NCI-H446 (cell line): ENCODE results near the gene NTN4.
A peak's percentile ranks its signal among the peaks of the same experiment; 100 is the strongest.
"Not testable (repeated sequence)": the region's sequence is repeated elsewhere in the genome, so short reads cannot be mapped to it uniquely, and the experiment has no call there.

Experiments used
- DNase-seq, 2 experiments: peaks; one replicate each; lab custom pipeline; 2025; lab: John Stamatoyannopoulos, UW

NTN4 gene

DNA sequence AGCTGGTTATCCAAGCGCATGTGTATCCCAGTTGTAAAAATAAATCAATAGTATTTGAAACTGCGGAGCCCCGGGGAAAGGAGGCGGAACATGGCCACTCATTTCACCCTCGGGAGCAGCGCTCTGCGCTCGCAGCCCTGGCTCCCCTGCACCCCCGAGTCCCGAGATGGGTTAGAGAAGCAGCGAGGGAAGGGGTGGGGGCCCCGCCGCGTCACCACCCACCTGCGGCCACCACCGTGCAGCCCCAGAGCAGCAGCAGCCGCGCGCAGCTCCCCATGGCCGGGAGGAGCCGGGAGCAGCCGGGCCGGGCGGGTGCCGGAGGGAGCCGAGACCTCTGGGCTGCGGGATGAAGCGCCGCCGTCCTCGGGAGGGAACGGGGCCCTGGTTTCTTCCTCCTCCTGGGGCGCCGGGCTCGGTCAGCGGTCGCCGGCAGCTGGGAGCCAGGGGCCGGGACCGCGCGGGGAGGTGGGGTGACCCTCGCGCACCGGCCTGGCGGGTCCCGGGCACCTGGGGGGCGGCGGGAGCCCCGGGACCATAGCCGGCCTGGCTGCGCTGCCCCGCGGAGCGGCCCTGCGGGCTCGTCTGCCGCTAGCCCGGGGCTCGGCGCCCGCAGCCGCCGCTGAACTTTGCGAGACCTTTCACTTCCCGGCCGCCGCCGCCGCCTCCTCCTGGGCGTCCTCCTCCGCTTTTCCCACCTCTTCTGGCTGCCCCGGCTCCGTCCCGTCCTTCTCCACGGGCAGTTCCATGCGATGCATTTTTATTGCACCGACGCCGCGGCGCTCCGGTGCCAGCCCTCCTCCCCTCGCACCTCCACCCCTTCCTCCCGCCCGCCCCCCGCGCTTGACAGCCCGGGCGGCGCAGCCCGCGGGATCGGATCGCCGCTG lies at the start of gene NTN4:
Gene NTN4, minus strand, starts transcription at position 732 of the 884 bp plus-strand sequence. Its CDS starts 455 bp downstream, at position 277.
- peak in 1 of 2 experiments; percentile 23 for DNase-seq

DNA sequence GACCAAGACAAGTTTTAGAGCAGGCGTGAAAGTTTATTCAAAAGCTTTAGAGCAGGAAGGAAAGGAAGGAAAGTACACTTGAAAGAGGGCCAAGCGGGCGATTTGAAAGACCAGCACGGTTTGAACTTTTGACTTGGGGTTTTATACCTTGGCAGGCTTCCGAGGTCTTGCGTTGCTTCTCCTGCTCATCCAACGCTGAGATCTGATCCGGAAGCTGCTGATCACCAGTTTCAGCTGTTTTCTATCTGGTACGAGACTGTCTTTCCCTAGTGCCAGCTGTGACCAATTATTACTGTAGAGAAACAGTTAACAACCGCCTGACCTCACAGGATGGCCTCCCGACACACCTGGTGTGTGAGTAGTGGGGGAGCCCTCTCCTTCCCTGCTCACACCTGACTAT lies 47.6 kb upstream of the NTN4 start:
- DNase-seq: peak in 1 of 2 experiments; percentile 21

DNA sequence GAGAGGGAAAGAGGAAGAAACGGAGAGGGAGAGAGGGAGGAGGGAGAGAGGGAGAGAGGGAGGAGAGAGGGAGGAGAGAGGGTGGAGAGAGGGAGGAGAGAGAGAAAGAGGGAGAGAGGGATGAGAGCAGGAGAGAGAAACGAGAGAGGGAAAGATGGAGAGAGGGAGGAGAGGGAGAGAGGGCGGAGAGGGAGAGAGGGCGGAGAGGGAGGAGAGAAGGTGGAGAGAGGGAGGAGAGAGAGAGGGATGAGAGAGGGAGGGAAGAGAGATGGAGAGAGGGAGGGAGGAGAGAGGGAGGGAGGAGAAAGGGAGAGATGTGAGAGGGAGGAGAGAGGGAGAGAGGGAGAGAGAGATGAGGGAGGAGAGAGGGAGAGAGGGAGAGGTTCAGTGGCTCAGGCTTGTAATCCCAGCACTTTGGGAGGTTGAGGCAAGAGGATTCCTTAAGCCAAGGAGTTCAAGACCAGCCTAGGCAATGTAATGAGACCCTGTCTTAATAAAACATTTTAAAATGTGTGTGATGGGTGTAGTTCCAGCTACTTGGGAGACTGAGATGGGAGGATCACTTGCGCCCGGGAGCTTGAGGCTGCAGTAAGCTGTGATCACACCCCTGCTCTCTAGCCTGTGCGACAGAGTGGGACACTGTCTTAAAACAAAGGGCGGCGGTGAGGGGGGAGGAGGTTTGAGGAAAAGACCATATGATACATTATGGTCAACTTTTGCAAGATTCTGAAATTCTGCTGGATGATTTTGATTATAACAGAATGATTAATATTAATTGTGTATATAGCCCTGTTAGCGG lies 46.9 kb upstream of the NTN4 start:
- DNase-seq: no peak

DNA sequence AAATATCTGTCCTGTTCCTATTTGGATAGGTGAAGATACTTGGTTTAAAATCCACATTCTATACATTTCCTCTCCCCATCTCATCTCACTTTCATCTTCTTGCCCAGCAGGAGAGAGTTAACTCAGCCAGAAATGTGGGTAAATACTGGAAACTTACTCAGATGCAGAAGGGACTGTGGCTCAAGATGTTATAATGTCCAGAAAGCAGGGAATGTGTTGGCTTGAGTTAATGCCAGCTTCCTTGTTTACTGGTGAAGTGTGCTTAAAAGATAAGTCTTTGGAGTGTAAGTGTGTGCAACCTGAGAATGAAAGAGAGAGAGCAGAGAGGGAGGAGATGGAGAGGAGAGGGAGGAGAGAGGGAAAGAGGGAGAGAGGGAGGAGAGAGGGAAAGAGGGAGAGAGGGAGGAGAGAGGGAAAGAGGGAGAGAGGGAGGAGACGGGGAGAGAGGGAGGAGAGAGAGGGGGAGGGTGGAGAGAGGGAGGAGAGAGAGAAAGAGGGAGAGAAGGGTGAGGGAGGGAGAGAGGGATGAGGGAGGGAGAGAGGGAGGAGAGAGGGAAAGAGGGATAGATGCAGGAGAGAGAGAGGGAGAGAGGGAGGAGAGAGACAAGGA lies 46.2 kb upstream of the NTN4 start:
- peak in 1 of 2 experiments; percentile 57 for DNase-seq

DNA sequence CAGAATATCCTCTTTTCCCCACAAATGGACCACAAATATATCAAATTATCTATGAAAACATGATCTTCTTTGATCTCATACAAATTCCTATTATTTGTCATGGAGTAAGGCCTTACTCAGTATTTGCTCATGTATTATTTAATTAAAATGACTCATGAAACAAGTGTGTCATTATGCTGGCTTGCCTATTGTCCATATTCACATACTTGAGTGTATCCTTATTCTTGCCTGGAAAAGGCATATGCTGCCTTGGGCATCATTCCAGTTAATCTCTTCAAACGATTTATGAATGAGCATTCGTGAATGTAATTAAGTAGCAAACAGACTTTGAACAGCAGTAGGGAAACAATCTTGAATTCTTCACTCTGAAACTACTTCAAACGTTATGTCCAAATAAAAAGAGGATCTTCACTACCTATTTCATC lies 45.6 kb upstream of the NTN4 start:
- DNase-seq: peak; percentile 29 to 76

DNA sequence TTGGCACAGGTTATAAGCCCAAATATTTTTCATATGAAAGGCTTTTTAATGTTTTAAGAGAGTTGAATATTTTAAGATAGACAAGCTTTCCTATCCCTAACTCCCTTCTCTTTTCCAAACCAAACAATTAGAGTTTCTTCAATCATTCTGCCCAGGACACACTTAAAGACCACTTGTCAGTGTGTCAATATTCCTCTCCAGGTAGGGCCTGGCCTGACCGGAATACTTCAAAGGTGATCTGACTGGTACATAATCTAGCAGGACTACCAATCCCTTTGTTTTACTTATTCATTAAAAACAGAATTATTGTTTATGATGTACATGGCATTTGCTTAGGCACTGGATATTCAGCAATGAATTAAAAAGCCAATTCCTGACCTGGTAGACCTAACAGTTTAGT lies 44.0 kb upstream of the NTN4 start:
- DNase-seq: no peak

DNA sequence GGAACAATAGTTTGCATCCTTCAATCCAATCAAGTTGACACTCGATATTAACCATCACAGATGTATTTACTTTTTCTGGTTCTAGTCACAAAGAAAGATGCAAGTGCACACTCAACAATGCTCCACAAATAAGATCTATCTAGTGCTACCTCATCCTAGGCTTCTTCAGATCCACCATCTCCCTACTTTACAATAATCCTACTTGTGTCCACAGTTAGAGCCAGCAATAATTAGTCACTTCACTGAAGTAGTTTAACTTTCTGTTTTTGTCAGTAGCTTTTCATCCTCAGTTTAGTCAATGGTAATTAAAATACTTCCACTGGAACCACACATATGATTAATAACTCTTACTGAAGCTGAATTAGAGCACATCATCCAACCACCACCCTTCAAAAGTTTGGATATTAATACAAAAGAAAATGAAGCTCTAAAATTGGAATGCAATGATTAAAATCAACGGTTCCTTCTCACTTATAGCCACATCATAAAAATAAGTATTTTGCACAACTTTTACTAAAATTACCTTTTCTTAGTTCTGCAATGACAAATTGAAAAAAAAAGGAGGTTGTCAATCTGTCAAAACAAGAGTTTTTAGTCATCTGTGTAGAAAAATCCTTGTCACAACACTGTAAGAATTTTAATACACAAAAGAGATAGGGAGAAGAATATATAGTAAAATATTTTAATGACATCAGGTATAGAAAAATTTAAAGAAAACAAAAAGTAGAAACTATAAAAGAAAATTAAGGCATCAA lies 39.9 kb upstream of the NTN4 start:
- no peak for DNase-seq

DNA sequence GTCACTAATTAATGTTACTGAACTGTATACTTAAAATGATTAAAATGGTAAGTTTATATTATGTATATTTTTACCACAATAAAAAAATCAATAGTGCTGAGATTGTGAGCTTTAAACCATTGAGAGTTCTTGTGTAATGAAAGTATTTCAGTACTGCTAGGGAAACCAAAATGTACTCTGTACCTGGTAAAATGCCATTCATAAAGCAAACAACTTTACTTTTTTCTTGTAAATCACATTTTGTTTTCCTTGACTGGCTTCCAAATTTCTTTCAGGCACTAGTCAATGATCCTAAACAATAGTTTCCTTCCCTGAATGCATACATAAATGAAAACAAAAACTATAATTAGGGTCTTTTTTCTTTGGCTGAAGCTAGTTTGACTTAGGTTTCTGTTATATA lies 38.8 kb upstream of the NTN4 start:
- DNase-seq: no peak

DNA sequence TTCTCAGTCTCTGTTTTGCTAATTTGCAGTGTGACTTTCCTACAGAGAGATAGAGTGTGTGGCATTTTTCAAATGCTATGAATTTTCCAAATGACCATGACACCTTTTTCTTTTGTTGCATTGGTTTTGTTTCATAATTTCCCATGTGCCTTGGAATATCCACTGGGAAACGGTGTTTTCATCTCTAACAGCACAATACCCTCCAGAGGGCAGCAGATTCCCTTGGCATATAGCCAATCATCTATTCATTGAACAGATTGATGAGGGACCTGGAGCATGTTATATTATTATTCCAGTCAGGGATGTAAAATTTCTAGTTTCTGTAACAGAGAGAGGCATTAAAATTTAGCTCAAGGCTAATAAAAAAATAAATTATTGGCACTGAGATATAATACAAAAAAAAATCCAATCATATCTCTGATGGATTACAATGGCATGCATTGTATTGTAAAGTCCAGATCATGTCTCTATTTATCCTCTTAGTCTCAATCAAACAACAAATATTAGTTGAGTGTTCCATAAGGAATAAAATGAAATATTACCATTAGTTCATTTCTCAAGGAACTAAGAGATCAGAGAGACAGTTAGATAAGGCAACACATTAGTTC lies 29.6 kb upstream of the NTN4 start:
- DNase-seq: peak; percentile 57 to 83

DNA sequence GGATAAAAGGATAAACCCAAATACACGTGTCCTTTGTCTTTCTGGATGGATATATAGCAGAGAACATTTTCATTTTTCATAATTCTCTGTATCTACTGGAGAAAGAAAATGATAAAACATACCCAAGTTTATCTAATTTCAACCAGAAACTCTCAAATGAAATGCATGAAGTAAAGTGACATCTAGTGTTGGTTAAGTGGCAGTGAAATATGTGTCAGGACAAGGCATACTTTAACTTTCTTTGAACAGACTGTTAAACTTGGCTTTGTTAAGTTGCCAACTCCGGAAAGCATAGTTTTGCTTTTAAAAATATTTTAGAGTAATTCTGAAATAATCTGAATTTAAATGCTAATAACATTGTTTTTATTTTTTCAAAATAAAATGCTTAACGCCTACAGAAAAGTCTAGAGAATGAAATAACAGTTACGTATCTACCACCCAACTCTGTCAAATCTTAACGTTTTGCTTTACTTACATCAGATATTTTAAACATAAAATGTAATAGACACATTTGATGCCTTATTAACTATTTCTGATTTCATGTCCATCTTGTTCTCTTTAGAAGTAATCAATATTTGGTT lies 25.2 kb upstream of the NTN4 start:
- peak in 1 of 2 experiments; percentile 20 for DNase-seq

DNA sequence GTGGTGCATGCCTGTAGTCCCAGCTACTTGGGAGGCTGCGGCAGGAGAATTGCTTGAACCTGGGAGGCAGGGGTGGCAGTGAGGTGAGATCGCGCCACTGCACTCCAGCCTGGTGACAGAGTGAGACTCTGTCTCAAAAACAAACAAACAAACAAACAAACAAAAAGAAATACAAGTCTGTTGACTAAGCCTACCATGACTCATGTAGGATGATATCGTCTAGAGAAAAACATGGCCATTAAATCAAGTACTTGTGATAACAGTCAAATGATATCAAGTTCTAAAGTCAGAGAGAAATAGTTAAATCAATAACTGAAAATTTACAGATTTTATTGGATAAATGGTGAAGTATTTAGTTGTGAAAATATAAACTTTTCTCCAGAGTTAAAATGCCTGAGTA lies 21.6 kb upstream of the NTN4 start:
- DNase-seq: not testable (repeated sequence)

DNA sequence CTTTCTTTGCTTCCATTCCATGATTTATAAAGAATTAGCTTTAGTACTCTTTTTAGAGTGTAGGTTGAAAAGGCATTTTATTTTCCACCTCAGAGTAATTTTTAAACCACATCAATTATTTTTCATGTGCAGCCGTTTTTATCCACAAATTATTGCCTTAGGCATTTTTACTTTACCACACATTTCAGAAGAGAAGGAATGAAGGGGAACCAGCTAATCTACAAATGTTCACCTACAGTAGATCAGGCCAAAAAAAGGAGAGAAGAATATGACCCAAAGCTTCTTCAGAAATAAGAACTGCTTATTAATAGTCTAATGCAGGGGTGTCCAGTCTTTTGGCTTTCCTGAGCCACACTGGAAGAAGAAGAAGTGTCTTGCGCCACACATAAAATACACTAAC lies 19.8 kb upstream of the NTN4 start:
- DNase-seq: no peak

DNA sequence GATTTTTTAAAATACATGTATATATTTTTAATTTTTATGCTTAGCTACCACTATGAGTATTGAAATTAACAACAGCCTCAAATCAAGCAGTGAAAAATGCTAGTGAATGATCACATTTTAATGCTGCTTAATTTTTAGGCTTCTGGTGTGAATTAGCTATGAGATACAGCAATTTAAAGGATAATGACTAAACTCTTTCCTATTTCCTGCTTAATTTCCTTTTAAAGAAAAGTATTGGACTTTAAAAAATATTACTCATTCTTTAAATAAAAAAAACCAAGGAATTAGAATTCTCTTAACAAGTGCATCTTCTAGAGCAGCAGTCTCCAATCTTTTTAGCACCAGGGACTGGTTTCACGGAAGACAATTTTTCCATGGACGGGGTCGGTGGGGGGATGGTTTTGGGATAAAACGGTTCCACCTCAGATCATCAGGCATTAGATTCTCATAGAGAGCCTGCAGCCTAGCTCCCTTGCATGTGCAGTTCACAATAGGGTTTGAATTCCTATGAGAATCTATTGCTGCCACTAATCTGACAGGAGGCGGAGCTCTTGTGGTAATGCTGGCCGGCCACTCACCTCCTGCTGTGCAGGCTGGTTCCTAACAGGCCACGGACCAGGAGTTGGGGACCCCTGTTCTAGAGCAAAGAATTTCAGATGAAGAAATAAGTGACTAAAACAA lies 18.6 kb upstream of the NTN4 start:
- no peak for DNase-seq

DNA sequence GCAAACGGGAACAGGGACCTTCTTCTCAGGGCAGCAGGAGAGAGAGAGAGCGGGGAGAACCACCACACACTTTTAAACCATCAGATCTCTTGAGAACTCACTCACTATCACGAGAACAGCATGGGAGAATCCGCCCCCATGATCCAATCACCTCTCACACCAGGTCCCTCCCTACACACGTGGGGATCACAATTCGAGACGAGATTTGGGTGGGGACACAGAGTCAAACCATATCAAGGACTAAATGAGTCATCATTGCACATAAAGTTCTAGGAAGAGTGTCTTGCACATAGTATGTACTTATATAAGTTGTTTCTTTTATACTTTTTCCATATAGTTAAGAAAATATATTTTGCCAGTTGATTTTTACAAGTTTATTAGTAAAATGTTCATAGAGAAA lies 17.6 kb upstream of the NTN4 start:
- no peak for DNase-seq

DNA sequence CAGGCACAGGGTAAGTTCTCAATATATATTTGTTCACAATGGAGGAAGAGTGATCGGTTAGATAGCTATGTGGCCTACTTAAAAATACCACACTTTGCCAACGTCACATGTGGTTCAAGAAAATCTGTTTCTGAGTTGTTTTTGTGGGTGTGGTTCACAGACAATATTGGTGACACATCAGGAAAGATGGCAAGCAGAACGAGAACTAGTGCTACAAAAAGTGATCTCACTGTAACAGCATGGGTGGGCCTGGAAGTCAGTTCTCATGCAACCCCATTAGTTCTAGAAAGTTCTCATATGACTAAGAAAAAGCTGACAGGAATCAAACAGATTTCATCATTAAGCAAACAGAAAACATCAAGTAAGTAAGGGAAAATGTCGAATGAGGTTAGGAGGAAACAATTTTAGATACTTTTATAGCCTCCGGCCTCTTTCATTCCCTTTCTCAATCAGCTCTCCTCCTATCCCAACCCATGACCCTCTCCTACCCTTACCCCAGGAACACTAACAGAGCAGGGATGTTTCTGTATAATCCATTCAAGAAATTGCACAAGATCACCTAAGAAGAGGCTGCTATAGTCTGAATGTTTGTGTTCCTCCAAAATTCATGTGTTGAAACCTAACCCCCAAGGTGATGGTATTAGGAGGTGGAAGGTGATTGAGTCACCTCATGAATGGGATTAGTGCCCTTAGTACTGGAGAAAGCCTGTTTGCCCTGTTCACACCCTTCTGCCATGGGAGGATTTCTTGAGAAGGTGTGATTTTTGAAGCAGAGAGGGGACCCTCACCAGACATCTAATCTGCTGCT lies 15.5 kb upstream of the NTN4 start:
- no peak for DNase-seq

DNA sequence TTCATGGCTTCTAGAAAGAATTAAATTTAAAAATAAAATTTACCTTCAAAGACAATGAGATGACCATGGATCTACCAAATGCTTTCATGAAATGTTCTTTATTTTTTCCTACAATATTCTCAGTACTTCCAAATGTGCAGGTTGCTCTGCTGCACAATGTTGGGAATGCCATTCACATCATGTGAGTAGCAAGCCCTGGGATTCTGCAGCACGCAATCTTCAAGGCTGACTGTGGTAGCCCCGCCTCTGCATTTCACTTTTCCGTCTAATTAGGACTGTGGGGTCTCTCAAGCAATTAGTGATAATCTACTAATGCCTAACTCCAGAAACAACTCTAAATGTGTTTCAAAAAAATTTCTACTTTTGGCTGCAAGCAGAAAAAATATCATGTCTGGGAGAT lies 13.7 kb upstream of the NTN4 start:
- no peak for DNase-seq

DNA sequence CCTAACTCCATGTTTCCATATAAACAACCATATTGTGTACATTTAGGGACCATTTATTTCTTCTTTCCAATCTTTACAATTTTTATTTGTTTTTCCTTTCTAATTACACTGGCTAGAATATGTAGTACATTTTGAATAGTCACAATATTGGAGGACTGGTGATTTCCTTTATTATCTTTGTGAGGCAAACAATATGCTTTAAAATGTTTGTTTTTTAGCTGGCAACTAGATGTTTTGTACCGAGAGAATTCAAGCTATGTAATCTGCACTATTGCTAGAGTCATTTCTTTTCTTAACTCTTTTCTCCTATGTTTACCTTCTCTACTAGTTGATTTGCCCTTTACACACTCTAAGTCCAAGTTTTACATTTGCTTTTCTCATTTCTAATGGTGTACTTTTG lies 13.3 kb upstream of the NTN4 start:
- no peak for DNase-seq

DNA sequence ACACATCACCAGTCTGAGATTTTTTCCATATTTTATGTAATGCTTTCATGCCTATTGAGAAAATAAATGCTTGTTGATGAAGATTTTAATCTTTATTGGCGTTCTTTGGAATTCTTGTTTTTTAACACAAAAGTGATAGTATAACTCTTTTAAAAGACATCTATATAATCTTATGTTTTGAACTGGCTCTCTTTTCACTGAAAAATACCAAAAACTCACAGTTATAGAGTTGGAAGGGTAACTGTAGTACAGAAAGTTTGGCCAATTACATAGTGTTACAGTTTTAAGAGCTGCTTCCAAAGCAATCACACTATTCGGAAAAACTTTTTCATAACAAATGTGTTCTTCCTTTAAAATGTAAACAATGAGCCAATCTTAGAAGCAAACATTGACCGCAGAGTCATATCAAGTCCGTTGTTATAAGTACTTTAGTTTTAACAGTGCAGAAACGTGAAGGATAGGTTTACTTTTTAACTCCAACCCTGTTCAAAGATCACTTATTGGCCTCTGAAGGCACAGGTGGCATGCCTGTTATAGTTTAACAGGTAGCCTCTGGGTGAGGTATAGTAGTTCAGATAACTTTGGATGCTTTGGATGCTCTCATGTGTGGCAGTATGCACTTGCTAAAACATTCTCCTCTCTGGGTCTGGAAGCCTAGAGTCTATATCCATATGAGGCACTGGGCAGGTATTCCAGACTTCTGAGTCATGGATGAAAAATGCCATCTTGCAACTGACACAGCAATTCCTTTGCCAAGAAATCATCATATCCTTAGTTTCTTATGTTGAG lies 12.1 kb upstream of the NTN4 start:
- DNase-seq: no peak

DNA sequence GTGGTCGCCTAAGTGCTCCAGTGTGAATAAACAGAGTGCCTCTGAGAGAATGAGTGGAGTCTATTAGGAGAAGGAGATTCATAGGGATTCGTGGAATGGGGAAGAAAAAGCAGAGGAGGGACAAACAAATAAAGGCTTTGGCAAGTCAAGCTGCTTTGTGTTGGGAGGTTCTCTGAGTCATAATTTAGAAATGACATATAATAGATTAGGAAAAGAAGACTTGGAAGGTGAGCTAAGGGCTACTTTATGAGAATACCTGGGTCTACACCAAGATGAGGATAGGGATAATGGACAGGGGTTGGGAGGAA lies 6.4 kb upstream of the NTN4 start:
- no peak for DNase-seq
